HG03439 (cell line): ENCODE results near the gene NRL.
"Not testable (repeated sequence)": the region's sequence is repeated elsewhere in the genome, so short reads cannot be mapped to it uniquely, and the experiment has no call there.

ENCODE experiments used
- ATAC-seq: cut with Tn5 transposase; IDR thresholded peaks from one replicate; pipeline ENCODE4 v1.9.1; 2021; ENCODE audit warnings: mild to moderate bottlenecking, moderate library complexity; ENCODE audit not compliant: unreplicated experiment

NRL gene

DNA sequence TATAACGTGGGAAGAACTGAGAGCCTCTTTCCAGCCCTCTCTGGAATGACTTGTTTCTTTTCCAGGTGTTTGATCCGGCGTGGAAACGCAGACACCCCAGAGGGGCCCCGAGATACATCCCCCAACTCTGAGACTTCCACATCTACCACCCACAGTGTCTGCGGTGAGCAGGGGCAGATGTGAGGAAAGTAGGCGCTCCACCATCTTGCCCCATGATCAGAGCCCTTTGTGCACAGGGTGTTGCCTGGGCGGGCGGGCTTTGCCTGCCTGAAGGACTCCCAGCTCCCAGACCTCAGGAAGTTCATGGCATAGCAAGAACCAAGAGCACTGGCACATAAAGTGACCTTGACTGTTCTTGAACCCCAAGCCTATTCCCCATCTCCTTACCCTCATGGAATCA lies 60.1 kb downstream of the NRL start:
- no peak for ATAC-seq

GRCh38 chr14:24054324-24054641 lies 60.5 kb downstream of the NRL start:
- no peak for ATAC-seq

DNA sequence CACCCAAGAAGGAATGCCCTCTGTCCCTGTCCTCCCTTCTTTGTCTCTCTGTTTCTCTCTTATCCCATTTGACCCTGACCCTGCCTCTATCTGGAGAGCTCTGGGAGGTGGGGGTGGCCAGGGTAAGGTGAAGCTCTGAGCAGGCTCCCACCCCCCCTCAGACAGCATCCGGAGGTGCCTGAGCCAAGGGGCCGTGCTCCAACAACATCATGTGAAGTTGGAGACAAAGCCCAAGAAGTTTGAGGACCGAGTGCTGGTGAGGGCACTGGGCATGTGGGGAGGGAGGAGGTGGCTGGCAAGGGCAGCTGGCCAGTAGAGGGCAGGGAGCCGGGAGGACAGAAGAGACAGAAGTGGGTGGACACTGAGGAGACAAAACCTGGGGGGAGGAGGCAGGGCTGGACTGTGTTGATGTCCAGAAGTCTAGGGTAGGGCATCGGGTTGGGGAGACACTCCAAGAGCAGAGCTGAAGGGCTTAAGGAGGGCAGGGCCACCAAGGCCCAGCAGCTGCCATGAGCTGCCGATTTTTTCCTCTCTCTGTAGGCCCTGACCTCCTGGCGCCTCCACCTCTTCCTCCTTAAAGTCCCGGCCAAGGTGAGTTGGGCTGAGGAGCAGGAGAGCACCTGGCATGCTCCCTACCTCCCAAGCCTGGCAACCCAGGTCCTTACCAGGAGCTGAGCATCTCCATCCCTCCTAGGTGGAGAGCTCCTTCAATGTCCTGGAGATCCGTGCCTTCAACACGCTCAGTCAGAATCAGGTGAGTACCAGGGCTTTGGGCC lies 61.0 kb downstream of the NRL start:
- ATAC-seq = no peak

GRCh38 chr14:24052656-24053547 lies 61.8 kb downstream of the NRL start:
- no peak for ATAC-seq

DNA sequence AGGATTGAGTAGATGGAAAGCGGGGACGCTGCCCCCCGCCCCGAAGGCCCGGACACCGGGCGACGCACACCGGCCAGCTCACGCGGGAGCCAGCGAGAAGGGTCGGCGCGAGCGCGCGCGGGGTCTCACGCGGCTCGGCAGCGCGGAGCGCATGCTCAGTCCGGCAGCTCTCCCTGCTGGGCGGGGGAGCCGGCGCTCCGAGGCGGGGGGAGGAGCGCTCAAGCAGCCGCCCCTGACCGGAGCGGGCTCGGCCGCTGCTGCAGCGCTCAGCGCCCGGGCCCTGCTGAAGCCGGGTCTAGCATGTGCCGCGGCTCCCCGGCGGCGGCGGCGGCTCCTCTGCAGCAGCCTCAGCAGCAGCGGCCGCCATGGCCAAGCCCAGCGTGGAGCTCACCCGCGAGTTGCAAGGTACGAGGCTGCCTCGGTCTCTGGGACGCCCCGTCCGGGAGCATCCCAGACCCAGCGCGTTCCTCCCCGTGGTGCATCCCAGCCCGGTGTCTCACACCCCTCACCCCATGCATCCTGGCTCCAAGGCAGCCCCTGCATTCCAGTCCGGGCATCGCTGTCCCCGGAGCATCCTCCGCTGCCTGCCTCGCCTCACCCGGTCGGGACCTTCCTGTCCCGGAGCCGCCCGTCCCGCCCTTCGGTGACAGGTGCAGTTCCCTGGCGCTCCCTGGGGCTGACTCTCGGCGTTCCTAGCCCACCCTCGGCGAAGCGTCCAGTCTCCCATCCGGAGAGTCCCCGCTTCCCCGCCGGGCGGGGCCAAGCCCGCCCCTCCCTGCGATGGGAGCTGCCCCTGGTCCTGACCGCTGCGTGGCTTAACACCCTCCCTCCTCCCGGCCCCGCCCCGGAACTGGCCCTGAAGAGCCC lies 62.7 kb downstream of the NRL start, which contains the start of gene CARMIL3:
Gene CARMIL3 (plus strand): TSS at position 221 of the 867 bp plus-strand sequence. CDS start 145 bp downstream, at position 366.
- peak; percentile 71 for ATAC-seq

GRCh38 chr14:24051176-24051788 lies 63.5 kb downstream of the NRL start:
- ATAC-seq = no peak

DNA sequence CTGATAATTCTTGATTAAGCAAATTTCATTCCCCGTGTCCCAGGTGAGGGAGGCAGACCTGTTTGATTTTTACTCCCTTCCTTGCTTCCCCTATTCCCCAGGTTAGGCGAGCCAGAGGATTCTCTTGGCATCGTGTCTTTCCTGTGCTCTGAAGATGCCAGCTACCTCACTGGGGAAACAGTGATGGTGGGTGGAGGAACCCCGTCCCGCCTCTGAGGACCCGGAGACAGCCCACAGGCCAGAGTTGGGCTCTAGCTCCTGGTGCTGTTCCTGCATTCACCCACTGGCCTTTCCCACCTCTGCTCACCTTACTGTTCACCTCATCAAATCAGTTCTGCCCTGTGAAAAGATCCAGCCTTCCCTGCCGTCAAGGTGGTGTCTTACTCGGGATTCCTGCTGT lies 64.0 kb downstream of the NRL start:
- not testable (repeated sequence) for ATAC-seq

GRCh38 chr14:24049002-24049401 lies 65.7 kb downstream of the NRL start:
- ATAC-seq = not testable (repeated sequence)

GRCh38 chr14:24042746-24043145 lies 72.0 kb downstream of the NRL start:
- ATAC-seq = no peak

DNA sequence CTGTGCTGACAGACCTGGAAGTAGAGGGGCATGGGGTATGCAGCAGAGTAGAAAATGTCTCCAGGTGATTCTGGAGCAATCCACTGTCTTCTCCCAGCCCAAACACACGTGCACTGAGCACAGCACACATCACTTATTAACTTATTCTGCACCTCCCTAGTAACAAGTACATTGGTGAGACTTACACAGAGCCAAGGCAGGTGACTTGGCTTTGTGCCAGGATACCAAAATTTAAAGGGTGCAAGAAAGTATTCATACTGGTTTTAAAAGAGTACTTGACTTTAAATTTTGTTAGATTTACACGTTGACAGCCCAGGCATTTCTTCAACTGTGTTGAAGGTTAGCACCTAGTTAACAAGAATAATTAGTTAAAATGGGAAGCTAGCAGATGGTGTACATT lies 74.1 kb downstream of the NRL start:
- no peak for ATAC-seq

DNA sequence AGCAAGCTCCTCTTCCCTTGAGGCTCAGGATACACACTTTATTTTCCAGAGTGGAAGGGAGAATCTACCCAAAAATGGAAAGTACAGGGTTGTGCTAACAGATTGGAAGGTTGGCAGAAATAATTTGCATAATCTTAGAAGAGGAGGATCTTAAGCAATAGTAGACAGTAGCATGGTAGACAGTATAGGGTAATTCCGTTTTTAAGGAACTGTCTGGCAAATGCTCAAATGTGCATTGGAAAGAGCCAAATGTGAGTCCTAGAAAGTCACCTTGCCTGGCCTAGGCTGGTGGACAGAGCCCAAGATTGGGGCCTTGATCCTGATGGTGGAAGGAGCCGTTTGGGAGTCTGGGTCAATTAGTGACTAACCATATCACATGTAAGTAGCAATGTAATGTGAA lies 76.1 kb downstream of the NRL start:
- no peak for ATAC-seq

DNA sequence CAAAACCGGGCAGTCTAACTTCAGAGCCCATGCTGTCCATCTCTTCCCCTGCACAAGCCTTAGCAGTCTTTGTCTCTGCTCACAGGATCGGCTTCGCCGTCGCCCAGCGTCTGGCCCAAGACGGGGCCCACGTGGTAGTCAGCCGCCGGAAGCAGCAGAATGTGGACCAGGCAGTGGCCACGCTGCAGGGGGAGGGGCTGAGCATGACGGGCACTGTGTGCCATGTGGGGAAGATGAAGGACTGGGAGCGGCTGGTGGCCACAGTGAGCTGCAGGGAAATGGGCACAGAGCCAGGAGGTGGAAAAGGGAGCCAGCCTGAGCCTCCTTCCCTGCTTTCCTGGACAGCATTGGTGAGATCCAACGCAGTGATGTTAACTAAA lies 77.1 kb downstream of the NRL start:
- ATAC-seq = no peak

DNA sequence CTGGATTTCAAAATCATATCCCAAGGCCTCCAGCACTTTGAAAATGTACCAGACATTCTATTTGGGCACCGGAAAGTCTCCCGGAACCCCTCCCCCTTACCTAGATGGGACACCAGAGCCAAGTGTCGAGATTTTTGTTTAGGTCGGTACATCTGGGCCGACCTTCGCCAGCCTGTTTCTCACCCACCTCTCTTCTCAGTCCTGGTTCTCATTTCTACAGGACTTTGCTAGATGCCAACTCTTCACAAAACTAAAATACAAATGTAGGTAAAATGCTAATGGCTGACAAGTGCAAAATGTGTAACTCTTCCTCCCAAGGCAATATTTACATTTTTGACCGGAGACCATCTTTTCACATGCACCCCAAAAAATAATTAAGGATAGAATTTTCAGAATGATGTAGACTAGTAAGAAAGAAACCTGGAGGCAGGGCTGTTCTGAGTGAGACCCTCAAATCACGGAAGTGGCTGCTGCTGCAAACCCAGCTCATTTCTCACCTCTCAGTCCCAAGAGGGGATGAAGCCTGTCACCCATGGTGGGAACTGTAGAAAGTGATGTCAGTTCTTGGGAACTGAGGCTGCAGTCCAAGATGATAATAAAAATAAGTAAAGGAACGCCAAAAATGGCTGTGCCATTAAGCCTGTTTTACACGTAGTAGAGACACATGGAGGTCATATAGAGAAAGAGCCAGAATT lies 77.6 kb downstream of the NRL start:
- peak; percentile 22 for ATAC-seq

DNA sequence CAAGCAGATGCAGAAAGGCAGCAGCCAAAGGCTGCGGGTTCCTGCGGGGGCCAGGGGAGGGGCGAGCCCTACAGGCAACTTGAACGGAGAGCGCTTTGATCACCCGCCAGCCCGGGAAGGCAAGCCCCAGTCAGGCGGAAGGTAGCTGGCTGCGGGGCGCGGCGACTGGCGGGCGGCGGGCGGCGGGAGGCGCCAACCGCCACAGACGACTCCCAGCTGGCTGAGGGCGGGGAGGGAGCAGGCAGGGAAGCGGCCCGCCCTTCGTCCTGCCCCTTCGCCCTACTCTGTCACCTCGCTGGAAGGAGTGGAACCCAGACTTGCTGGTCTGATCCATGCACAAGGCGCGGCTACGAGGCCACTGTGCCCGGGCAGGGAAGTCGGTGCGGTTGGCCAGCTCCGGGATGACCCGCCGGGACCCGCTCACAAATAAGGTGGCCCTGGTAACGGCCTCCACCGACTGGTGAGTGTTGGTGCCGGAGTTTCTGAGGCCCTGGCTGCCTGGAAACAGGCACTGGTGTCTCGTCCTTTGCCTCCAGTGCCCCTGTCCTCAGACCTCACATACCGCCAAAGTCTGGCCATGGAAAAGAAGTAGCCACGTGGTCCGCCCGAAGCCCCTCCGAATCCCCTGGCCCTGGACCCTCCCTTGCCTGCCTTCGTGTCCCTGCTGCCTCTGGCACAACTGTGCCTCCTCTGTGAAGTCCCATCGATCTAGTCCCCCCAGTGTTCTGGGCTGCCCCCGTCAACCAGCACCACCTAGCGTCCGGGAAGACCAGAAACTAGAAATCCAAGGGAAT lies 78.4 kb downstream of the NRL start:
- peak; percentile 61 for ATAC-seq

GRCh38 chr14:24035769-24036168 lies 79.0 kb downstream of the NRL start:
- ATAC-seq = not testable (repeated sequence)

DNA sequence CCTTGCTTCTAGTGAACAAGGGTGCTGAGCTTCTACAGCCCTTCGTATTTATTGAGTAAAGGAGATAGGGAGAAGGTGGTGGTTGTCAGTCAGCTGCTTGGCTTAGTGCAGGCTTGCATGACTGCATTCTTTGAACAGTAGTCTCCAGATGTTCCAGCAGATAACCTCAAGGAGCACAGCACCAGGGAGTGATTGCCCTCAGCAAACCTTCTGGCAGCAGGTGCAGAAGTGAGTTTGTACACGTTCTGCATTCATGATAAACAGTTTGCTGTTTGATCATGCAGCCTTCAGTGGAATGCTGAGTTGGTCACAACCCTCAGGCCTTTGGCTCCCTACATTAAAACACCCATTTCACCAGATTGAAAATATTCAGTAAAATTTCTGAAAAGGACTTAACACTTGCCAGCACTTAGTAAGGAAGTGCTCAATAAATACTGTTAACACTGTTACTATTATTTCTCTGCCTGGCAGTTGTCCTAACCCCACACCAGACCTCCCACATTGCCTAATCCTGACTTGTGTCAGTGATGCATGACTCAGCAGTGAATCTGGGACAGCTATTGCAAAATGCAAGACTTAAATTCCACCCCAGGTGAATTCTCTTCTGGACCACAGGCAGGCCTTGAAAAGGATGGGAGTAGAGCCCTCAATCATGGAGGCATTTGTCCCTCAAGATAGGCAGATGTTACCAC lies 81.9 kb downstream of the NRL start:
- no peak for ATAC-seq

DNA sequence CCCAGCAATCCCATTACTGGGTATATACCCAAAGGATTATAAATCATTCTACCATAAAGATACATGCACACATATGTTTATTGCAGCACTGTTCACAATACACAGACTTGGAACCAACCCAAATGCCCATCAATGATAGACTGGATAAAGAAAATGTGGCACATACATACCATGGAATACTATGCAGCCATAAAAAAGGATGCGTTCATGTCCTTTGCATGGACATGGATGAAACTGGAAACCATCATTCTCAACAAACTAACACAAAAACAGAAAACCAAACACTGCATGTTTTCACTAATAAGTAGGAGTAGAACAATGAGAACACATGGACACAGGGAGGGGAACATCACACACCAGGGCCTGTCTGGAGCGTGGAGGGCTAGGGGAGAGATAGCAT lies 83.4 kb downstream of the NRL start:
- not testable (repeated sequence) for ATAC-seq

- ATAC-seq = not testable (repeated sequence)
Observed at GRCh38 chr14:24029687-24030086, 85.1 kb downstream of the NRL start.
